ENCODE measurements around the gene SHC4.
"Not testable (repeated sequence)": the region's sequence is repeated elsewhere in the genome, so short reads cannot be mapped to it uniquely, and the experiment has no call there.

SHC4 gene

GRCh38 chr15:48876057-48876456 is 87.7 kb downstream of the SHC4 start:
- no peak for FAIRE-seq

- FAIRE-seq: no peak
Observed at GRCh38 chr15:48875241-48875960, 88.3 kb downstream of the SHC4 start.

GRCh38 chr15:48872632-48873031 is 91.1 kb downstream of the SHC4 start:
- FAIRE-seq: no peak

GRCh38 chr15:48871542-48871941 is 92.2 kb downstream of the SHC4 start:
- no peak for FAIRE-seq

- FAIRE-seq: no peak
Observed at GRCh38 chr15:48869966-48870365, 93.8 kb downstream of the SHC4 start.

GRCh38 chr15:48868536-48868935 is 95.2 kb downstream of the SHC4 start:
- FAIRE-seq: no peak

GRCh38 chr15:48868023-48868422 is 95.7 kb downstream of the SHC4 start:
- FAIRE-seq: peak; percentile 46

GRCh38 chr15:48866141-48866563 is 97.6 kb downstream of the SHC4 start:
- FAIRE-seq: no peak

- no peak for FAIRE-seq
Observed at GRCh38 chr15:48865370-48866079, 98.2 kb downstream of the SHC4 start.

- FAIRE-seq: no peak
Observed at GRCh38 chr15:48862705-48863104, 101.0 kb downstream of the SHC4 start.

GRCh38 chr15:48861813-48862431 is 101.8 kb downstream of the SHC4 start:
- FAIRE-seq: peak; percentile 96

GRCh38 chr15:48859426-48859825 is 104.3 kb downstream of the SHC4 start:
- FAIRE-seq: no peak

GRCh38 chr15:48858401-48858800 is 105.3 kb downstream of the SHC4 start:
- FAIRE-seq: peak; percentile 9

- FAIRE-seq: peak; percentile 83
Observed at GRCh38 chr15:48856942-48857341, 106.8 kb downstream of the SHC4 start.

- FAIRE-seq: peak; percentile 87
Observed at GRCh38 chr15:48855501-48856440, 107.9 kb downstream of the SHC4 start.

GRCh38 chr15:48854434-48854833 is 109.3 kb downstream of the SHC4 start:
- FAIRE-seq: not testable (repeated sequence)

- no peak for FAIRE-seq
Observed at GRCh38 chr15:48851956-48852355, 111.8 kb downstream of the SHC4 start.

- FAIRE-seq: no peak
Observed at GRCh38 chr15:48850648-48851047, 113.1 kb downstream of the SHC4 start.

GRCh38 chr15:48845123-48845522 is 118.6 kb downstream of the SHC4 start:
- no peak for FAIRE-seq

- FAIRE-seq: no peak
Observed at GRCh38 chr15:48842501-48842900, 121.2 kb downstream of the SHC4 start.

GRCh38 chr15:48834756-48835155 is 129.0 kb downstream of the SHC4 start:
- no peak for FAIRE-seq

- no peak for FAIRE-seq
Observed at GRCh38 chr15:48833526-48834239, 130.0 kb downstream of the SHC4 start.

All from TTC549 (cell line).